ENCODE measurements around the gene ZBTB32.
"Not testable (repeated sequence)": the region's sequence is repeated elsewhere in the genome, so short reads cannot be mapped to it uniquely, and the experiment has no call there.

The ZBTB32 gene

DNA sequence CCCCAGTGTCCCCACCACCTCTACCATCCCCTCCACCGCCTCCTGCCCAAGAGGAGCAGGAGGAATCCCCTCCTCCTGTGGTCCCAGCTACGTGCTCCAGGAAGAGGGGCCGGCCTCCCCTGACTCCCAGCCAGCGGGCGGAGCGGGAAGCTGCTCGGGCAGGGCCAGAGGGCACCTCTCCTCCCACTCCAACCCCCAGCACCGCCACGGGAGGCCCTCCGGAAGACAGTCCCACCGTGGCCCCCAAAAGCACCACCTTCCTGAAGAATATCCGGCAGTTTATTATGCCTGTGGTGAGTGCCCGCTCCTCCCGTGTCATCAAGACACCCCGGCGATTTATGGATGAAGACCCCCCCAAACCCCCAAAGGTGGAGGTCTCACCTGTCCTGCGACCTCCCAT lies 16.3 kb downstream of the ZBTB32 start:
- no peak for DNase-seq (ENCODE audit: low read depth)

- no peak for DNase-seq (ENCODE audit: low read depth)
Measured at GRCh38 chr19:35721374-35721773, 17.0 kb downstream of the ZBTB32 start.

DNA sequence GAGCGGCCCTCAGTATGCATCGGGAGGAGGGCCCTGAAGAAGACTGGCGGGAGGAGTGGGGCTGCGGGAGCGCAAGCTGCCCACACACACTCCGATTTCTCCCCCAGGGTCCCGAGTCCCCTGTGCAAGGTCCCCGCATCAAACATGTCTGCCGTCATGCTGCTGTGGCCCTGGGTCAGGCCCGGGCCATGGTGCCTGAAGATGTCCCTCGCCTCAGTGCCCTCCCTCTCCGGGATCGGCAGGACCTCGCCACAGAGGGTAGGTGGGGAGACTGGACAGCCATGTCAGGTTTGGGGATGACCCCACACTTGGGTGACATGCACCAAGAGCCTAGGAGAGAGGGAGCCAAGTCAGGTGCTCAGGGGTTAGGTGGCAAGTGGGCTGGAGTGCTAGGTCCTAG lies 18.1 kb downstream of the ZBTB32 start:
- DNase-seq (ENCODE audit: low read depth), result no peak

GRCh38 chr19:35722897-35723296 lies 18.5 kb downstream of the ZBTB32 start:
- DNase-seq (ENCODE audit: low read depth), result no peak

DNA sequence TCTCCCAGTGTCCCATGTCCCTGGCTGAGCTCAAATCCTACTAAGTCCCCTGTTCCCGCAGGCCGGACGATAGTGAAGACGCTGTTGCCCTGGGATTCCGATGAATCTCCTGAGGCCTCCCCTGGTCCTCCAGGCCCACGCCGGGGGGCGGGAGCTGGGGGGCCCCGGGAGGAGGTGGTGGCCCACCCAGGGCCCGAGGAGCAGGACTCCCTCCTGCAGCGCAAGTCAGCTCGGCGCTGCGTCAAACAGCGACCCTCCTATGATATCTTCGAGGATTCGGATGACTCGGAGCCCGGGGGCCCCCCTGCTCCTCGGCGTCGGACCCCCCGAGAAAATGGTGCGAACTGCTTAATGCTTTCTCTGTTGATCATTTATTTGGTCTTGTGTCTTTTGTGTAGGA lies 19.3 kb downstream of the ZBTB32 start:
- no peak for DNase-seq (ENCODE audit: low read depth)

- not testable (repeated sequence) for DNase-seq (ENCODE audit: low read depth)
Measured at GRCh38 chr19:35724132-35724531, 19.8 kb downstream of the ZBTB32 start.

DNA sequence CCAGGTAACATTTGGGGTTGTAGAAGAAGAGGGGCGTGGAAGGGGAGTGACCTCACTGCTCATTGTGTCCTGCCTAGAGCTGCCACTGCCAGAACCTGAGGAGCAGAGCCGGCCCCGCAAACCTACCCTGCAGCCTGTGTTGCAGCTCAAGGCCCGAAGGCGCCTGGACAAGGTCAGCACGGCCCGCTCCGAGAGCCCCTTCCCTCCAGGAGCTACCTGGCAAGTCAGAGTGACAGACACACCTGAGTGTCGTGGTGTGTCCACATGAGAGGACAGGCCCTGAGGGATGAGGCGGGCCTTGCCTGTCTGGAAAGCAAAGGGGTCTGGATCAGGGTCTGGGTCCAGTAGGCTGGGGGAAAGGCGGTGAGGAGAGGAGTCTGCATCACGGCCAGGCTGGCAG lies 20.2 kb downstream of the ZBTB32 start:
- DNase-seq (ENCODE audit: low read depth), result no peak

GRCh38 chr19:35725216-35725861 lies 21.0 kb downstream of the ZBTB32 start:
- no peak for DNase-seq (ENCODE audit: low read depth)

DNA sequence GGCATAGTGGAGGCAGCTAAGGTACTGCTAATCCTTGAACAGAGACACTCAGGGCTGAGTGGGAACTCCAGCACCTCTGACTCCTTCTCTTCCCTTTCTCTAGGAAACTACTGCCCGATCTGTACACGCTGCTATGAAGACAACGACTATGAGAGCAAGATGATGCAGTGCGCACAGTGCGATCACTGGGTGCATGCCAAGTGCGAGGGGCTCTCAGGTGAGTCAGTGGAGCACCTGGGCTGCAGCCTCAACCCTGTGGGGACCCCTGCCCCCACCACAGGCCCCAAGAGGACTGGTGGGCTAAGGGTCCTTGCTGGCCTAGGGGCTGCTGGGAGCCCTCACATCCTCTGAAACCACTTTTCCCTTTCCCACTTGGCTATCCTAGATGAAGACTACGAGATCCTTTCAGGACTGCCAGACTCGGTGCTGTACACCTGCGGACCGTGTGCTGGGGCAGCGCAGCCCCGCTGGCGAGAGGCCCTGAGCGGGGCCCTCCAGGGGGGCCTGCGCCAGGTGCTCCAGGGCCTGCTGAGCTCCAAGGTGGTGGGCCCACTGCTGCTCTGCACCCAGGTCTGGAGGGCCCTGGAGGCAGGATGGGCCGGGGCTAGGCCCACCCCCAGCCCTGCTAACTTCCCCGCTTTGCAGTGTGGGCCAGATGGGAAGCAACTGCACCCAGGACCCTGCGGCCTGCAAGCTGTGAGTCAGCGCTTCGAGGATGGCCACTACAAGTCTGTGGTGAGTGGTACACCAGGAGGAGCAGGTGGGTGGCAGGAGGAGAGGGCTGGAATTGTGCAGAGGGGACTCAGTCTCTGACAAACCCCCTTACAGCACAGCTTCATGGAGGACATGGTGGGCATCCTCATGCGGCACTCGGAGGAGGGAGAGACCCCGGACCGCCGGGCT lies 22.9 kb downstream of the ZBTB32 start:
- no peak for DNase-seq (ENCODE audit: low read depth)

DNA sequence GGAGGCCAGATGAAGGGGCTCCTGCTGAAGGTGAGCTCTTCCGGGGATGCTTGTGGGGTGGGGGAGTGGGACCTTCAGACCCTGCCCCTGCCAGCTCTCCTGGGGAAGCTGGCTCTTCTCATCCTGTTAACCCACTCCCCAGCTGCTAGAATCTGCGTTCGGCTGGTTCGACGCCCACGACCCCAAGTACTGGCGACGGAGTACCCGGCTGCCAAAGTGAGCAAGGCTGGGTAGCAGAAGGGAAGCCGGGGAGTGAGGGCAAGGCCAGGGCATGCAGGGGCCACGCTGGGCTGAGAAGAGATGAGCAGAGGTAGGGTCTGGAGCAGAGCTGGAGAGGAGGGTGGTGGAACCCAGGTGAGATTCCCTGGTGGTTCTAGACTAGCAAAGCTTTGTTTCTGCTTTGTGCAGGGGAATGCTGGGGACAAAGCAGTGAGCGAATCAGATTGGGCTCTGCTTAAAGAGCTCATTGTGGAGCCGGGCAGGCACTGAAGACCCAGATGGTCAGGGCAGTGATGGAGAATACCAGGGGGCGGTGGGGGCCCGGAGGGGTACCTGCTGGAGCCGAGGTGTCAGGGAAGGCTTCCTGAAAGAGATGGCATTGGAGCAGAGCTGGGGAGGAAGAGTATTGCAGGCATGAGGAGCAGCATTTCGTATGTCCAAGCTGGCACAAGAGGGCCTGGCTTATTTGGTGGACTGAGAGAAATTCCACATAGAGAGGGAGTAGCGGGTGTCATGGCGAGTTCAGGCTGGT lies 23.8 kb downstream of the ZBTB32 start:
- DNase-seq (ENCODE audit: low read depth), result no peak

GRCh38 chr19:35729021-35729420 lies 24.7 kb downstream of the ZBTB32 start:
- no peak for DNase-seq (ENCODE audit: low read depth)

DNA sequence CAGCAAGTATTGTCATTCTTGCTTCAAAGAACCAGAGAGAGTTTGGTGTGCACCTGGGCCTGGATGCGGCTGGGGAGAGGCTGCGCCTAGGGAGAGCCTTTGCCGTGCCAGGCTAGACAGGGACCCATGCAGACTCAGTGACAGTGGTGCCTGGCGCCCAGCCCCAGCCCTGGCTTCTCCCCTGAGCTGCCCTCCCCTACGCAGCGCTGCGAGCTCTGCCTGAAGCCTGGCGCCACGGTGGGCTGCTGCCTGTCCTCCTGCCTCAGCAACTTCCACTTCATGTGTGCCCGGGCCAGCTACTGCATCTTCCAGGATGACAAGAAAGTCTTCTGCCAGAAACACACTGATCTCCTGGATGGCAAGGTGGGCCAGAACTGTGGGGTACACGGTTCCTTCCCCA lies 25.4 kb downstream of the ZBTB32 start:
- DNase-seq (ENCODE audit: low read depth), result no peak

DNA sequence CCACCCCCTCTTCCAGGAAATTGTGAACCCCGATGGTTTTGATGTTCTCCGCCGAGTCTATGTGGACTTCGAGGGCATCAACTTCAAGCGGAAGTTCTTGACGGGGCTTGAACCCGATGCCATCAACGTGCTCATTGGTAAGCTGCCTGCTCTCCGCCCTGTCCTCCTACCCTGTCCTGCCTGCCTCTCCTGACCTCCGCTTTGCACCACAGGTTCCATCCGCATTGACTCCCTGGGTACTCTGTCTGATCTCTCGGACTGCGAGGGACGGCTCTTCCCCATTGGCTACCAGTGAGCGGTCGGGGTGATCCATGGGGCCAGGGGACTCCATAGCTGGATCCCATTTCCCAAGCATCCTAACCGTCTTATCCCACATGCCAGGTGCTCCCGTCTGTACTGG lies 26.0 kb downstream of the ZBTB32 start:
- no peak for DNase-seq (ENCODE audit: low read depth)

- DNase-seq (ENCODE audit: low read depth), result no peak
Measured at GRCh38 chr19:35731353-35731752, 27.0 kb downstream of the ZBTB32 start.

GRCh38 chr19:35731779-35732405 lies 27.5 kb downstream of the ZBTB32 start:
- no peak for DNase-seq (ENCODE audit: low read depth)

DNA sequence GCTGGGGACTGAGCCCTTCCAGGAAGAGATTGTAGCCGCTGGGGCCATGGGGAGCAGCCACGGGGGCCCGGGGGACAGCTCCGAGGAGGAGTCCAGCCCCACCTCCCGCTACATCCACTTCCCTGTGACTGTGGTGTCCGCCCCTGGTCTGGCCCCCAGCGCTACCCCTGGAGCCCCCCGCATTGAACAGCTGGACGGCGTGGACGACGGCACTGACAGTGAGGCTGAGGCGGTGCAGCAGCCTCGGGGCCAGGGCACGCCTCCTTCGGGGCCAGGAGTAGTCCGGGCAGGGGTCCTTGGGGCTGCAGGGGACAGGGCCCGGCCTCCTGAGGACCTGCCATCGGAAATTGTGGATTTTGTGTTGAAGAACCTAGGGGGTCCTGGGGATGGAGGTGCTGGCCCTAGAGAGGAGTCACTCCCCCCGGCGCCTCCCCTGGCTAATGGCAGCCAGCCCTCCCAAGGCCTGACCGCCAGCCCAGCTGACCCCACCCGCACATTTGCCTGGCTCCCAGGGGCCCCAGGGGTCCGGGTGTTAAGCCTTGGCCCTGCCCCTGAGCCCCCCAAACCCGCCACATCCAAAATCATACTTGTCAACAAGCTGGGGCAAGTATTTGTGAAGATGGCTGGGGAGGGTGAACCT lies 28.3 kb downstream of the ZBTB32 start:
- no peak for DNase-seq (ENCODE audit: low read depth)

DNA sequence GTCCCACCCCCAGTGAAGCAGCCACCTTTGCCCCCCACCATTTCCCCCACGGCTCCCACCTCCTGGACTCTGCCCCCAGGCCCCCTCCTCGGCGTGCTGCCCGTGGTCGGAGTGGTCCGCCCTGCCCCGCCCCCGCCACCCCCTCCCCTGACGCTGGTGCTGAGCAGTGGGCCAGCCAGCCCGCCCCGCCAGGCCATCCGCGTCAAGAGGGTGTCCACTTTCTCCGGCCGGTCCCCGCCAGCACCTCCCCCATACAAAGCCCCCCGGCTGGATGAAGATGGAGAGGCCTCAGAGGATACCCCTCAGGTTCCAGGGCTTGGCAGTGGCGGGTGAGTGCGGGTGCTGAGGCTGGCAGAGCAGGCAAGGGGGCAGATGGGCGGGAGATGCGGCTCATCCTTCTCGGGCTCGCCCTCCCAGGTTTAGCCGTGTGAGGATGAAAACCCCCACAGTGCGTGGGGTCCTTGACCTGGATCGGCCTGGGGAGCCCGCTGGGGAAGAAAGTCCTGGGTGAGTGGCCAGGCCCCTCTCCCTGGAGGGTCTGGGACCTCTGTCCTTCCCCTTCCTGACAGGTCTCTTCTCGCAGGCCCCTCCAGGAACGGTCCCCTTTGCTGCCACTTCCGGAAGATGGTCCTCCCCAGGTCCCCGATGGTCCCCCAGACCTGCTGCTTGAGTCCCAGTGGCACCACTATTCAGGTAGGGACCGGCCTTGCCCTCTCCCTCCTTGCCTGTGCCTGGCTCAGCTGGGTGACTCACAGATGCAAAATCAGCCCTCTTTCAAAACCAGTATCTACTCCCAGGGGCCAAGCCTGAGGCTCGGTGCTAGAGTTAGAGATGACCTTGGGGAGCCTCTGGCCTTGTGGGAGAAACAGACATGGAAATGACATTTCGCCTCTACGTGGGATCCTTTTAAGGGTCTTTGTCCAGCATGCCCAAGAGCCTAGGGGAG lies 29.1 kb downstream of the ZBTB32 start:
- DNase-seq (ENCODE audit: low read depth), result no peak

- no peak for DNase-seq (ENCODE audit: low read depth)
Measured at GRCh38 chr19:35734273-35734672, 29.9 kb downstream of the ZBTB32 start.

DNA sequence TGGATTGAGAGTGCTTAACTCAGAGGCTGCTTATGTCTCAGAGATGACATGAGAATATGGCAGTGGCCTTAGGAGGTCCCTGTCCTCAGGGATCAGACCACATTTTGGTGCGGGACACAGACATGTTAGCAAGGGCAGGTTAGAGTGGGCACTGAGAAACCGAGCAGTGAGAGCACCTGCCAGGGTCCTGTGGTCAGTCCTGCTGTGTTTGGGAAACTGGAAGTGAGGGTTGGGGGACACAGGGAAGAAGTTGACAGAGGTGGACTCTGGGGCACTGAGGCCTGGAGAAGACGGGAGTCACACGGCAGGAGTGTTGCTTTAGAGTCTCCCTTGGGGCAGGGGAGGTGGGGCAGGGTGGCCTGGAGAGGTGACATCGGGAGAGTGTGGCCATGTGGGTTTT lies 30.5 kb downstream of the ZBTB32 start:
- no peak for DNase-seq (ENCODE audit: low read depth)
